ENCODE results near the gene PAPOLA. TPM values are rescaled to one million over a fixed set of nuclear protein-coding genes. Genes with fewer than 3 reads are reported as not detected.

PAPOLA gene
- total RNA-seq, 4 donors from 2014 or later, result 113 to 169 (median 133) TPM

DNA sequence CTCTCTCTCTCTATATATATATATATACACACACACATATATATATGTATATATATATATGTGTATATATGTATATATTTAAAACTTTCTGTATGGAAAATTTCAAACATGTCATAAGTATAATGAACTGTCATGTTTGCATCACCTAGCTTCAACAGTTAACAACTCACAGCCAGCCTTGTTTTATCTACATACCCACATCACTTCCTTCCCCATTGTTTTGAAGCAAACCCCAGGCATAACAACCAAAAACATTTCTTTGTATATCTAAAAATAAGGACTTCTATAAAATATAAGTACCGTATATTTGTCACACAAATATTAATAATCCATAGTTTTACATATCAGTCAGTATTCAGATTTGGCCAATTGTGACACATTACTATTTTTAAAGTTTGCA lies 57.4 kb downstream of the PAPOLA start:
- no peak for TF ChIP-seq CTCF (IDR thresholded peaks at IDR 0.05)
- ATAC-seq (ENCODE audit: low FRiP score), result no peak
- no peak for DNase-seq (ENCODE audit: low spot score)

DNA sequence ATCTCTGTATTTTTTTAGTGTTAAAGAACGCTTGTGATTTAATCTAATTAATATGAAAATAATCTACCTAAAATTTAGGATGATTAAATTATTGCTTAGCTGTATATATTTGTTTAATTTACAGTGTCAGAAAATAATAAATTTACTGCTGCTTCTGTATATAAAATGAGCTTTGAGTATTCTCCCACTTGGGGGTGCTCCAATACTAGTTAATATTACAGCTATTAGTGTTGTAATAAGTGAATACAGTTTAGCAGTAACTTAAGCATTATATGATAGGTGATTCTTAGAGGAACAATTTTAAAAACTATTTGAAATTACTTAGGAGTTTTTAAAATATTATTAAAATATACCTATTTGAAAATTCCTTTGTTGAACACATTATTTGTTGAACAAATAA lies 62.2 kb downstream of the PAPOLA start:
- no peak for TF ChIP-seq CTCF (IDR thresholded peaks at IDR 0.05)
- no peak for ATAC-seq (ENCODE audit: low FRiP score)
- DNase-seq (ENCODE audit: low spot score), result no peak

GRCh38 chr14:96565811-96566210 lies 63.6 kb downstream of the PAPOLA start:
- no peak for DNase-seq (ENCODE audit: low spot score)
- TF ChIP-seq CTCF (IDR thresholded peaks at IDR 0.05), result no peak

GRCh38 chr14:96567289-96567899 lies 65.2 kb downstream of the PAPOLA start:
- DNase-seq (ENCODE audit: low spot score), result no peak
- no peak for ATAC-seq (ENCODE audit: low FRiP score)
- no peak for TF ChIP-seq CTCF (IDR thresholded peaks at IDR 0.05)

More at GRCh38 chr14:96565811-96566210, 63.6 kb downstream of the PAPOLA start:
- no peak for ATAC-seq (ENCODE audit: low FRiP score)

DNA sequence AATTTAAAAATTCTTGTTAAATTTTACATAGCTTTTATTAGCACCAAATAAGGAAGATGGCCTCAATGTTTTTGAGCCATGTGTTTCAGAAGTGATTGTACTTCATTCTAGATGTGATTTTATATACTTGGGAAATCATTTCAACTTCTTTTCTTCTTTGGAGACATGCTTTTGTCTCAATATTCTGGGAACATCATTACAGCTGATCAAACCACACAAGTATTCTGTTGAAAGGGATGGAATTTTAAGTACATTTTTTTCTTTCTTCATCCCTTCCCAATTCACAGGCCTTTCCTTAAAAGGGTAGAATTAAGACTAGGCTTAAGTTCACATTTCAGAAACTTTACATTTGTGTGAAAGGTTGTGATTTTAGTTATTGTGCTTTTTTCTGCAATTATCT lies 66.4 kb downstream of the PAPOLA start:
- TF ChIP-seq CTCF (IDR thresholded peaks at IDR 0.05), result no peak
- no peak for ATAC-seq (ENCODE audit: low FRiP score)
- DNase-seq (ENCODE audit: low spot score), result no peak

DNA sequence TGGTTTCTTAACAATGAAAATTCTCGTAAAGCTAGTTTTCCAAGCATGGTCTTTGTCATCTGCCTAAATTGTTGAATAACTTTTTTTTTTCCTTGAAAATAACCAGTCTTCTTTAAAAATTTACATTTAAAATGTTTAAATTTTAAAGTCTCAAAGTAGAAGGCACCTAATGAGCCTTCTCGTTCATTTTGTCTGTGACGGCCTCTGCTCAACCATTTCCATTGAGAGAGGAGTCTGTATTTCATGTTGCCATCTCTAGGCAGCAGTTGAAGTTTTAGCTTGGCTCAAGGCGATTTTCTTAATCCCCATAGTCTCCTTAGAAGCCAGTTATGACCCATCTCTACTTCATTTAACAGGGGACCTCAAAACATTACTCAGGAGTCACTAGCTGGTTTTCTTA lies 69.1 kb downstream of the PAPOLA start:
- no peak for ATAC-seq (ENCODE audit: low FRiP score)

More for the DNA sequence above, 69.1 kb downstream of the PAPOLA start:
- no peak for TF ChIP-seq CTCF (IDR thresholded peaks at IDR 0.05)
- DNase-seq (ENCODE audit: low spot score), result no peak
